NCI-H748 treated with DMSO at 0.1 percent for 48 hours (cell line): ENCODE data around the gene DEK.
"Not testable (repeated sequence)": the region's sequence is repeated elsewhere in the genome, so short reads cannot be mapped to it uniquely, and the experiment has no call there.

Source experiments
- DNase-seq: peaks from one replicate; lab custom pipeline; 2025; lab: John Stamatoyannopoulos, UW

Gene DEK

GRCh38 chr6:18204691-18205090, 59.6 kb downstream of the DEK start:
- DNase-seq = no peak

- no peak for DNase-seq
Observed at GRCh38 chr6:18203786-18204185, 60.5 kb downstream of the DEK start.

- DNase-seq = no peak
Observed at GRCh38 chr6:18192026-18192425, 72.3 kb downstream of the DEK start.

DNA sequence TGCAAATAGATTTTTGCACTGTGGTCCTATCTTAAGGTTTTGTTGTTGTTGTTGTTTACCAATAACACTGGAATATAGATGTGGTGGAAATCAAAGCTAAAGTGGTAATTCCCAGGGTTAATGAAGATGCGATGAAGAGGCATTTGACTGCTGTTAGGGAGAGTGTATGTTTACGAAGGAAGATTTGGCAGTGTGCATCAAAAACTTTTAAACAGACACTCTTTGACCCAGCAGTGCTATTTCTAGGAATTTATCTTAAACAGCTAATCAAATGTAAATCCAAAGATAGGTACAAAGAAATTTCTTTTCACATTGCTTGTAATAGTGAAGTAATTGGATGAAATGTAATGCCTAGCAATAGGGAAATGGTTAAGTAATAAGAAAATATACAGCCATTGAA, 75.1 kb downstream of the DEK start:
- DNase-seq = no peak

DNA sequence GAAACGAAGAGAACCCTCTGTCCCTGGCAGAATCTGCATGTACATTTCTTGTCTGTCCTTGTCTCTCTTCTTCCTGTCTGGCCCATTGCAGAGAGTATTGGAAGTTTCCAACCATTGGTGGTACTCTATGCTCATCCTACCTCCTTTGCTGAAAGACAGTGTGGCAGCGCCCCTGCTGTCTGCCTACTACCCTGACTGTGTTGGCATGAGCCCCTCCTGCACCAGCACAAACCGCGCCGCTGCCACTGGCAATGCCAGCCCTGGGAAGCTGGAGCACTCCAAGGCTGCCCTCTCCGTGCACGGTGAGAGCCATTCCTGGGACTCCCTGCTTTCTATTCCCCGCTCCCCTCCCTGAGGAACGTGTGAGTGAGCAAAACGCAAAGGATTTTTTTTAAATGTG, 76.6 kb downstream of the DEK start:
- no peak for DNase-seq

DNA sequence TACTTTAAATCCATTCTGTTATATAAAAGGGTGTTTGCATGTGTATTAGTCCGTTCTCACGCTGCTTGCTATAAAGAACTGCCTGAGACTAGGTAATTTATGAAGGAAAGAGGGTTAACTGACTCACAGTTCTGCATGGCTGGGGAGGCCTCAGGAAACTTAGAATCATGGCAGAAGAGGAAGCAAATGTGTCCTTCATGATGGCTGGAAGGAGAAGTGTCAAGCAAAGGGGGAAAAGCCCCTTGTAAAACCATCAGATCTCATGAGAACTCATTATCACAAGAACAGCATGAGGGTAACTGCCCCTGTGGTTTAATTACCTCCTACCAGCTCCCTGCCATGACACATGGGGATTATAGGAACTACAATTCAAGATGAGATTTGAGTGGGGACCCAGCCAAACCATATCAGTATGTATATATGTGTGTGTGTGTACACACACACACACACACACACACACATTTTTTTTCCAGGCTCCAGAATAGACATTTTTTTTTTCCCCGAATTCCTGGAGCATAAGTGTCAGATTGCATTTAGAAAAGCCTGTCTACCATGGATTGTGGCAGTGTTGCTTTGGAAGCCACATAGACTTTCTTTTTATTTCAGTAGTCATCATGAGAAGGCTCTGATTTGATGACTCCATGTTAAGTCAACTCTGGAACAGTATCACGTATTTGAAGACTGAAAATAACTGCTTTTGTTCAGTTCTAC, 77.6 kb downstream of the DEK start:
- no peak for DNase-seq

DNA sequence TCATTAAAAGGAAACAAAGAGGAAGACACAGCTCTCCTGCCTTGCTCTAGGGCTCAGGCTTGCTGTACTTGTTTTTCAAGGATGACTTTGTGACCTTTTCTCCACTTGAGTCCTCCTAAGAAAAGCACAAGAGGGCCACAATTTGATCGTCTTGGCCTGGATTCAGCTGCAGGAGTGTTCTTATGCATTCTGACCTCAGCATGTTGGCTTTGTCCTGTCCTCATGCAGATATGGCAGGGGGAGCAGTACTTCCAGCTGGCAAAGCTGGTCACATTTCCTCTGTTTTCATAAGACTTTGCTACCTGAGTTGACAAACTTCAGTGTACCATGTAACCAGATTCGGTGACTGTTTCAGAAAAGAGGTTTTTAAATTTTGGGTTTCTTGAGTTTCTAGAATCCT, 78.3 kb downstream of the DEK start:
- DNase-seq = no peak

DNA sequence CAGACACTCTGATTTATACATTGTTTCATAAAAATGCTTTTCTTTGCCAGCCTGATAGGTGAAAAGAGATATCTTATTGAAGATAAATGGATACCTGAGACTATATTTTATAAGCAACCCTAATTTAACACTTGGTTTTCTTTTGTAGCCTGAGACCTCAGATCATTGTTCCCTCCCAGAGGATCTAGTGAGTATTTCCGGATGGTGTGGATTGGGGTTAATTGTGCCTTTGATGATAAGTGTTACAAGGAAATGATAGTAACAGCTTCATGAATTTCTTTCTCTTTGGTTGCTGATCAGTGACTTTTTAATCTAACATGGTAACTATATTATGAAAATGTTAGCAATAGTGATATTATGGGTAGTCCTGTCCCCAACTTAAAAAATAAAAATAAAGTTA, 78.7 kb downstream of the DEK start:
- no peak for DNase-seq

DNA sequence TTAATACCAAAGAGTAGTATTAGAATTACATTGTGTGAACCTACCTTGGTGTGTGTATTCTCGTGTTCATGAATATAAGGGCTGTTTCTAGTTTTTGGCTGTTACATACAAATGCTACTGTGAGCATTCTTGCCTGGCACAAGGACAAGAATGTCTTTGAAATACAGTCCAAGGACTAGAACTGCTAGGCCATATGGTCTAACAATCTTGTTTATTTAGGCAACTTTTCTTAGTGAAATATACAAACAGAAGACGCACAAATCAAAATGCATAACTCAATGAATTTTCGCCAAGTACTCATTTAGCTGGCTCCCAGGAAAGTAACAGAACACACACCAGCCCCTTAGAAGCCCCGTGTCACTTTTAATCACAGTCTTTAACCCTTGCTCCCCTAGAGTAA, 80.6 kb downstream of the DEK start:
- no peak for DNase-seq

GRCh38 chr6:18182568-18182967, 81.8 kb downstream of the DEK start:
- no peak for DNase-seq

GRCh38 chr6:18179770-18180356, 84.5 kb downstream of the DEK start:
- no peak for DNase-seq

DNA sequence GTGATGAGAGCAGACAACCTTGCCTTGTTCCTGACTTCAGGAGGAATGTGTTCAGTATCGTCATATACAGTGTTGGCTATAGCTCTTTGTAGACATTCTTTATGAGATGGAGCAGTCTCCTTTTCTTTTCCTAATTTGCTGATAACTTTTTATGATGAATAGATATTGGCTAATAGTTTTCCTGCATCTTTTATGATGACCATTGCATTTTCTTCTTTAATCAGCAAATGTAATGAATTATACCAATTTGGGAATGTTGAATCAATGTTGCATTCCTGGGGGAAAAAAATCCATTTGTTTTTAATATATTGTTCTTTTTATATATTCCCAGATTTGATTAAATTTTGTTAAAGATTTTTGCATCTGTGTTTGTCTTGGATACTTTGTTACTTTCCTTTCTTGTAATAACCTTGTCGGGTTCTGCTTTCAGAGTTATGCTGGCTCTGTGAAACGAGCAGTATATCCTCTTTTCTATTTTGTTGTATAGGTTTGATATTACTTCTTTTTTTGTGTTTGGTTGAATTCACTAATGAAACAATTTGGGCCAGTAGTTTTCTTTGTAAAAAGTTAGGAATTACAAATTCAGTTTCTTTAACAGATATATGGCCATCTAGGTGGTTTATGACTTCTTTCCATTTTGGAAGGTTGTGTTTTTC, 85.2 kb downstream of the DEK start:
- no peak for DNase-seq

- peak; percentile 30 for DNase-seq
Observed at GRCh38 chr6:18177286-18177965, 86.9 kb downstream of the DEK start.

DNA sequence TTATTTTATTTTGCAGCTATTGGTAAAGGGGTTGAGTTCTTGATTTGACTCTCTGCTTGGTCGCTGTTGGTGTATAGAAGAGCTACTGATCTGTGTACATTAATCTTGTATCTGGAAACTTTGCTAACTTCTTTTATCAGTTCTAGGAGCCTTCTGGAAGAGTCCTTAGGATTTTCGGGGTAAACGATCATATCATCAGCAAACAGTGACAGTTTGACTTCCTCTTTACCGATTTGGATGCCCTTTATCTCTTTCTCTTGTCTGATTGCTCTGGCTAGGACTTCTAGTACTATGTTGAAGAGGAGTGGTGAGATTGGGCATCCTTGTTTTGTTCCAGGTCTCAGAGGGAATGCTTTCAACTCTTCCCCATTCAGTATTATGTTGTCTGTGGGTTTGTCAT, 88.1 kb downstream of the DEK start:
- not testable (repeated sequence) for DNase-seq
